HL-60/S4 treated with phorbol 12-myristate 13-acetate at 8.2 ng/mL for 4 days and 3 days (cell line): ENCODE measurements around the gene AATK.

Experiments
- in situ Hi-C: fragments of 300-500 bp; cut with MboI; formaldehyde crosslinking; loops from 2 replicates; pipeline ENCODE4 v1.15.0; 2022; ENCODE audit warnings: low sequenced_read_pairs

Gene AATK

GRCh38 chr17:81196505-81197408 is 30.7 kb upstream of the AATK start:
- in situ Hi-C loops, result no loop called here

GRCh38 chr17:81195941-81196495 is 30.0 kb upstream of the AATK start:
- in situ Hi-C loops, result no loop called here

- in situ Hi-C loops, result no loop called here
These were observed 29.2 kb upstream of the AATK start for GRCh38 chr17:81194941-81195901.

- in situ Hi-C loops, result no loop called here
These were observed 28.3 kb upstream of the AATK start for GRCh38 chr17:81194225-81194760.

GRCh38 chr17:81193470-81194224 is 27.6 kb upstream of the AATK start:
- in situ Hi-C loops, result no loop called here

GRCh38 chr17:81193051-81193410 is 27.0 kb upstream of the AATK start:
- in situ Hi-C loops, result no loop called here

- in situ Hi-C loops, result no loop called here
These were observed 26.5 kb upstream of the AATK start for GRCh38 chr17:81192386-81193050.

GRCh38 chr17:81191646-81192045 is 25.6 kb upstream of the AATK start:
- in situ Hi-C loops, result no loop called here

GRCh38 chr17:81191116-81191515 is 25.1 kb upstream of the AATK start:
- in situ Hi-C loops, result no loop called here

GRCh38 chr17:81190591-81190990 is 24.6 kb upstream of the AATK start:
- in situ Hi-C loops, result no loop called here

- in situ Hi-C loops, result no loop called here
These were observed 23.9 kb upstream of the AATK start for GRCh38 chr17:81189670-81190530.

GRCh38 chr17:81189016-81189415 is 23.0 kb upstream of the AATK start:
- in situ Hi-C loops, result no loop called here

- in situ Hi-C loops, result no loop called here
These were observed 22.4 kb upstream of the AATK start for GRCh38 chr17:81188491-81188840.

GRCh38 chr17:81187586-81188490 is 21.8 kb upstream of the AATK start:
- in situ Hi-C loops, result no loop called here

- in situ Hi-C loops, result no loop called here
These were observed 21.1 kb upstream of the AATK start for GRCh38 chr17:81187120-81187519.

- in situ Hi-C loops, result no loop called here
These were observed 20.2 kb upstream of the AATK start for GRCh38 chr17:81186203-81186602.

GRCh38 chr17:81184555-81184954 is 18.5 kb upstream of the AATK start:
- in situ Hi-C loops, result no loop called here

- in situ Hi-C loops, result no loop called here
These were observed 17.8 kb upstream of the AATK start for GRCh38 chr17:81183807-81184206.
